Endometrial microvascular endothelial cells (primary cell): ENCODE measurements around the gene AMACR. TPM values are rescaled to one million over a fixed set of nuclear protein-coding genes. Genes with fewer than 3 reads are reported as not detected.
"Not testable (repeated sequence)": the region's sequence is repeated elsewhere in the genome, so short reads cannot be mapped to it uniquely, and the experiment has no call there.

ENCODE experiments used
- in situ Hi-C: cut with HindIII; loops from 2 replicates; pipeline ENCODE4 v1.10.0; 2017; ENCODE audit warnings: low sequenced_read_pairs, low pct_unique_long_range_greater_than_20kb; ENCODE audit errors: inconsistent ontology term
- total RNA-seq: library from RNA; depleted of rRNA; stranded (reverse); fragments of >200 nt; gene quantifications from one replicate; pipeline ENCODE4 v1.2.3, GENCODE V29; 2015; ENCODE audit errors: inconsistent ontology term

Gene AMACR
- total RNA-seq, 1 donor from 2014 or later: 8.4 TPM

DNA sequence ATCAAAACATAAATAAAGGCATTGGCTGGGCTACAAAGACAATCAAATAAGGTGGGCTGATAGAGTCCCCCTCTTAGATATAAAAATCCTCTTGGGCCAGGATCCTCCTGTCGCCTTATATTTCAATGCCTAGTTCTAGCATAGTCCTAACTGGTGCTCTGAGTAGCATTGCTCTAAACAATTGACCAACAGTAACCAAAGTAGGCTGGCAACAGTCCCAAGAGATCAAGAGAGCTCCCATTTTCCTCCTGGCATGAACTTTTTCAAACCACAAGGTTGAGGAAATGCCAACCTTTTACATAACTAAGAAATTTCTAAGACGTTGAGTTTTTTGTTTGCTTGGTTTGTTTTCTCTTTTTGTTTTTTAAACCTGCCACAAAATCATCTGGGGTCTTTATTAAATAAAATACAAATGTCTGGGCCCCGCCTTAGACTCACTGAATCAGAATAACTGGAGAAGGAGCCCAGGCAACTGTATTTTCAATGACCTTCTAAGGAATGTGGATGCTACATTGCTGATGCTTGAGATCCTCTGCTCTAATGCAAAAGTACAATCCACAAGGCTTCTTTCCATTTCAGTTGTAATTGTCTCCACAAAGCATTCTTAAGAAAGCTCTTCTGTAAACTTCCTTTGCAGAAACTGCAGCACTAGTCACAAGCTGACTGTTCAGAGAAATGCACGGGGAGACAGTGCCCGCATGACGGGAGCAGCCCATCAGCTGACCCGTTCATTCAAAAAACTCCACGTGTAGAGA lies 26.3 kb downstream of the AMACR start:
- in situ Hi-C loops: no loop called here

- in situ Hi-C loops: no loop called here
Measured at GRCh38 chr5:33980030-33980429, 27.8 kb downstream of the AMACR start.

DNA sequence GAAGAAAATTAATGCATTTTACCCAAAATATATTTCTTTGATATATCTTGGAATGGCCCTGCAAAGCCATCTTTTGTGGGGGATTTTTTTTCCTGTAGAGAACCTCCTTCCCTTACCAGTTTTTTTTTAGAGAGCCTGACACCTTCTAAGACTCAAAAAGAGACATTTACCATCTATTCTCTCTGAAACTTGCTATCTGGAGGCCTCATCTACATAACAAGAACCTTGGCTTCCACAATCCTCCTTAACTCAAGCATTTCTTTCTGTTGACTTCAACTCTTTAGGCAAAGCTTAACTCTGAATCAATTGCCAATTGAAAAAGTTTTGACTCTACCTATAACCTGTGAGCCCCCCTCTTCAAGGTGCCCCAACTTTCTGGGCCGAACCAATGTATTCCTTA lies 29.5 kb downstream of the AMACR start:
- in situ Hi-C loops: no loop called here

- in situ Hi-C loops: no loop called here
Measured at GRCh38 chr5:33976307-33976706, 31.5 kb downstream of the AMACR start.

GRCh38 chr5:33975852-33976251 lies 32.0 kb downstream of the AMACR start:
- in situ Hi-C loops: no loop called here

GRCh38 chr5:33973271-33973670 lies 34.6 kb downstream of the AMACR start:
- in situ Hi-C loops: no loop called here

DNA sequence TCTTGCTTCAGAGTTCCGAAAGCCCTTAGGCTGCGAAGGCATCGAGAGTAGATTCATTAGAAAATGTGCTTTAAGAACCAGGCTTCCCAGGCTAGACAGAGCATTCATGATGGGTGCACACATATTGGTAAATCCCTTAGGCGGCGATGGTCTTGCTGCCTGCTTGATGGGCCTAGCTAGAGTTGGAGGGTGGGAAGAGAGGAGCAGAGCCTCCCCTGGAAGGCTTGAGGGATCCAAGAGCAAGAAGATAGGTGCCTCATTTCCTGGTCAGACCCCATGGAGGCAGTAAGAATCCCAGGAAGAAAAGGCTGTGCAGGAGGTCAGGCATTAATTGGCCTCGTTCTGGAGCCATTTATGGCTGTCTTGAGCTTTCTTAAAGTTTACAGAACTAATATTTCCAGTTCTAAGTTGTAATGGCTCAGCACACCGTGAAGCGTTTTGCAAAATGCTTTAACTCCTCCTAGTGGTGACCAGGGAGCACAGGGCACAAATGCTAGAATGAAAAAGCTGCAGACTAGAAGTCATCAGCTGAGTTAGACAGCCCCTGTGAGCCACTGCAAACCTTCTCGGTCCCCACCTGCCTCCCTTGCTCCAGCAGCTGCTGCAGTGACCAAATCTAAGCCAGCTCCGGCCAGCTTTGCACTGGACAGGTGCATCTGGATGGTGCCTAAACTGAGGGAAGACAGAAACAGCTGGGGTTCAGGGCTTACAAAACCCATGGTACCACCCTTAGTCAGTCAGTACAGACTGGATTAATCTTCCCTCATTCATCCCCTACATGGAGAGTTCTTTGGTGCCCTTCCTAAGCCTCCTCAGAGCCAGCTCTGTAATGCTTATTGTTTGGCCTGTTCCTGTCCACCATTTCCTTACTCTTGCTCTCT lies 38.0 kb downstream of the AMACR start:
- in situ Hi-C loops: no loop called here

DNA sequence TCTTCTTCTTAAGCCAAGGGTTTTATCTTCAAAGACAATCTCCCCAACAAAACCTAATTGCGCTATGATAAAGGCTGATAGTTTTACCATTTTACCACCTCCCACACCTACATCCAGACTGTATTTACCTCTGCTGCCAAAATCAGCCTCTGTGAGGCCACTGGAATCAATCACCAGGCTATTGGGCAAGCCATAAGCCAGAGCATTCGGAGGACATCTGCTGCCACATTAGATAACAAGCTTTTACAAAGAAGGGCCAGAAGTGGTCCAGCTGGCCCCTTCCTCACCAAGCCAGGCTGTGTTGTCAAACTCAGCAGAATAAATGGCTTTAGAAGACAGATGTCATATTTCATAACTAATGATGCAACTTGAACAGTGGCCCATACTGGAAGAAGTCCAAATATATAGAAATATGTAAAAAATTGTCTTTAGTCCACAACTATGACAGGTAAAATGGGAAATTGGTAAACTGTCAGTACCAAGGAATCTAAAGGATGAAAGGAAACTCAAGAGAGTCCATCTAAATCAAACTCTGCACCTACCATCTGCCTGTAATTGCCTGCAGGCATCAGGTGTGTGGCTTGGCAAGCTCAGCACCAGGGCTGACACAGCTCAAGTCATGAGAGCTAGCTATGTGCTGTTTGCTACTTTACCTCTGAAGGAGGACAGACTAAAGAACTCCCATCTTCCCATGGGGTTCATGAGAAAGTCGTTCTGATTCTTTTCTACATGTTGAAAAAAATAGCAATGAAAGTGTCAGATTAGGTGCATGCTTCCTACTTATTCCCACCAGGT lies 39.4 kb downstream of the AMACR start:
- in situ Hi-C loops: no loop called here

- in situ Hi-C loops: no loop called here
Measured at GRCh38 chr5:33966805-33967204, 41.0 kb downstream of the AMACR start.

DNA sequence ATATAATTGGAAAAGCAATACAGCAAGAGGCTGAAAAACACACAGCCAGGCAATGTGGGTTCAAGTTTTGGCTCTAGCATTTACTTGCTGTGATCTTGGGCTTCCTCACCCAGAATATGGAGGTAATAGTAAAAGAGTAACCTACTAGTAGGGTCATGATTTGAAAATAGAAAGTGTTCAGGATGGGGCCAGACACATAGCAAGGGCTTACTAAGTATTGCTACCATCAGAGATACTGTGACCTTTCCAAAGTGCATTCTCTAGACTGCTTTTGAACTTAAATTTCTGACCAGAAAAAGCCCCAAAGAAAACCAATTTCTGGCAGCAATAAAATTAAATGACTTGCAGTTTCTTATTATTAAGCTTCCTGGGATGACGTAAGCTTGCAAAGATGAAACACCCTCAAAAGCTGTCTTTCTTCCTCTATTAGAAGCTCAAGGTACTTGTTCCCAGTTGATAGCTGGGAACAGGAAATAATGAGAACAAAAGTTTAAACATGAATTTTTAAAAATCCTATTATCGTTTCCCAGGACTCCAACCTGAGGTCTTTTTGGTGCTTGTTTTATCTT lies 43.6 kb downstream of the AMACR start:
- in situ Hi-C loops: no loop called here

- in situ Hi-C loops: no loop called here
Measured at GRCh38 chr5:33958176-33958575, 49.7 kb downstream of the AMACR start.

DNA sequence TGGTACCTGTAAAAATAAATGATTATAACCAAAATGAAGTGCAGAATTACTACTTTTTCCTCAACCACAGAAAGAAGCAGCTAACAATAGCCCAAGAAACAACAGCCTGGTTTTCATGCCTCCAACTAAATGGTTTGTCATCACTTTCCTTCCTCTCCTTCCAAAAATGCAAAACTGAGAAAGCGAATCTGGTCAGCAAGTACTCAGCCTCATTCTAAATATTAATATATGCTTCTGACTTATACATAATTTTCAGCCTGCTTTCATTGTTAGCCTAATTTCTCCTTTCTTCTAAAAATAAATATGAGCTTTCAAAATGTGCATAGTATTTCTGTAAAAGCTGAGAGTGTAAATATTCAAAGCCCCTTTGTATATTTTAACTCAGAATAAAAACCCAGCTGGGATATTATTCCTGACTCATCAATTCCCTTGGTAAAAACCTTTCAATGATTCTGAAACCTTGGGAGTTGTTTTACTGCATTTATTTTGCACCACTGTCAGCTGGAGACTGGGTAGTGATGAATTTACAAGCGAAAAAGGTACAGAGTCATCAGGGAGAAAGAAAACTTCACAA lies 50.2 kb downstream of the AMACR start:
- in situ Hi-C loops: no loop called here

GRCh38 chr5:33952175-33952574 lies 55.7 kb downstream of the AMACR start:
- in situ Hi-C loops: not testable (repeated sequence)

- in situ Hi-C loops: no loop called here
Measured at GRCh38 chr5:33944543-33945132, 63.2 kb downstream of the AMACR start.

GRCh38 chr5:33941090-33941489 lies 66.8 kb downstream of the AMACR start:
- in situ Hi-C loops: no loop called here

DNA sequence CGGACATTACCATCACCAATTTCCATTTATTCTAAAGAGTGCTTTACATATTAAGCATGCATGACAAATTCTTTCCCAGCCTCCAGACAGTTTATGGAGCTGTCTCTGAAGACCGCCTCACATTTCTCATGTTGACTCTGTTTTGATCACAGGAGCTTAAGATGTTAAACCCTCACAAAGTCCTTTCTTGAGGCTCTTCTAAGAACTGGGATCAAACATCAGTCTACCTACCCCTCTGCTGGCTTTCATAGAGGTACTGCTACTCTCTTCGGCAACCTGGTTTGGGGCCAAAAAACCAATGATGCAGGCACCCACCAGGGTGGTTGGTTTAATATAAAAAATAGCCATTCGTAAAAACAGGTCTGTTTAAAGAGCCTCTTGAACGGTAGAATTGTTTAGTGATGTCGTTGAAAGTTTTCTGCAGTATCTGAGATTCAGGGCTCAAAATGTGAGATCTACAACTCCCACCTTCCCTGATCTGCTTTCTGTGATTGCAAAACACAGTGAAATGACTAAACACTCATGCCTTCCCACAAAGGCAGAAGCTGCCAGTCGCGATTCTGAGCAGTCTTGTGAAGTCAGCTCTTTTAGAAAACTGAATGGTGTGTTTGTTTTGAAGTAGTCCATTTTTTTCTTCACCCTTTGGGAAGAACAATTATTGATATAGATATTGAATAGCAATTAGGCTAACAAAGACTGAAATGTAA lies 68.1 kb downstream of the AMACR start:
- in situ Hi-C loops: no loop called here

DNA sequence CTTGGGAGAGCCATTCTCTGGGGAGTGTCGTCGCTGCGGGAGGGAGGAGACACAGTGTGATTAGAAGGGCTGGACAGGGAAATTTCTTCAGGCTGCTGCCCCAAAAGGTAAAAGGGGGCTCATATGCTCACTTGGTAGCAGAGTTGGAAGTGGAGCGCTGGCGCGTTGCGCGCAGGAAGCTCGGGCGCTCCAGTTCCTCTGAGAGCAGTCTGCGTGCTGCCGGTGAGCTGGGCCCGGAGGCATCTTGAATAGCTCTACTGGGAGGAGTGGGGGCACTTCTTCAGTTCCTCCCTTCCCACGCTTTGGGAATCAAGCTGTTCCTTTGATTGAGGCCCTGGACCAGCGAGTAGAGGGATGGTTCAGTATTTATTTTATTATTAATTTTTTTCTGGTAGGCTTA lies 69.0 kb downstream of the AMACR start:
- in situ Hi-C loops: no loop called here

DNA sequence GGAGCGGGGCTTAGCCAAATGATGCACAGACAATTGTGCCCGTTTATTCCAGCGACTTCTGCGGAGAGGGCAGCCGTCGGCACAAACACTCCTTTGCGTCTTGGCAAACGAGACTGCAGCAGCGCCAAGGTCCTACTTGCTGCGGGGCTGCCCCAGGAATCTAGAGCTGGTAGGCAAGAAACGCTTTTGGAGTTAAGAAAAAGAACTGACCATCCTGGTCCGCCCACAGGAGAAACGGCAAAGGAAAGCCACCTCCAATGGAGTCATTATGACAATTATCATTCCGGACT lies 69.4 kb downstream of the AMACR start:
- in situ Hi-C loops: no loop called here
